GM04503 (cell line): ENCODE measurements around the gene COQ3.

Experiments
- DNase-seq: peaks from one replicate; pipeline ENCODE4 v3.0.0-alpha.2; 2012; ENCODE audit warnings: low read depth

COQ3 gene

DNA sequence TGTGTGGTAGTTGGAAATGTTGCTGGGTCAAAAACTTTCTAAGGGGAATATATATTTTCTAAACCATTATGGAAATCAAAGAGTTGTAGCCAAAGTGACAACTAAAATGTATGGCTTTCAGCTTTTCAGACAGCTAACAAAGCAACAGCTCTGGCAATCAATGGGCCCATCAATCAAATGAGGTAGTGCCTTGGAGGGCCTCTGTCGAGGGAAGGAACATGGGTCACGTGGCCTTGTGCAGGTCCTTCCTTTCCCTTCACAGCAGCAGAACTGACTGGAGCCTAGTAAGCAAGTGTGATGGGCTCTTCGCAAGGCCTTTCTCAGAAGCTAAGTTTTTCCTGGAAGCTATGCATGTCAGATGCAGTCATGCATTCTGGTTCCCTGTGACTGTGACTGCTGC, 62.5 kb downstream of the COQ3 start:
- no peak for DNase-seq

DNA sequence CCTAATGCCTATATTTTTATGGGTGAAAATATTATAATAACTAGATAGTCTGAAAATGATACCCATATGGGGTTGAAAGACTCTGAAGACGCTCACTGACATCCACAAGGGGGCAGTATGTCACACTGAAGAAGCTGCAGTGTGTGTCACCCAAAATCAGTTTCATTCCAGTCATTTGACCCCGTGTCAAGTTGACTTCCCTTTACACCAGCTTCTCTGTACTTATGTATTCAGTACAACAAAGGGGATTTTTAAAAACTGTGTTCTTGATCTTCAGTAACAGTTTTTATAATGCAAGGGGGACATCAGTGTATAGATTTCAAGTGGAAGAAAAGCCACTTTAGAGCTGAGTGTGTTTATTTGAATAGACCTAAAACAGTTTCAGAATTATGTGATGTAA, 63.8 kb downstream of the COQ3 start:
- peak; percentile 13 for DNase-seq

DNA sequence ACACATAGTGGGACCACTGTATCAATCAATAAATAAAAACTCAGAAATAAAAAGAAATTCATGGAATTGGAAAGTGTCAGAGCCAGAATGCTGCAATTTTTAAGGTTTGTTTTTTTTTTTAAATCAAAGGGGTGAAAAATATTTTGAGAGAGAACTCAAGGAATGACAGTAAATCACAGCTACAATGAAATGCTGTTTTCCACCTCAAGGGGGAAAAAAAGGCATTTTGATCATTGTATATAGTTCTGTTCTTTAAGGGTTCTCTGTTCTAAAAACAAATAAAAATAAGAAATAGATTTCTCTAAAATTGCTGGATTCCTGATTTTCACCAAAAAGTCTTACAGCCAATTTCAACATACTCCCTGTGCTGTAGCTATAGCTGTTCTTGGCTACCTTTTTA, 69.0 kb downstream of the COQ3 start:
- no peak for DNase-seq
